IMR-90 (cell line): Measurements from ENCODE around the gene TMEM38A.

Experiments
- CTCF ChIP-seq: conservative IDR thresholded peaks from 2 replicates; pipeline ENCODE4 v1.5.1; 2012; ENCODE audit warnings: mild to moderate bottlenecking, low read depth, low read length, improper control_type of control experiment
- MXI1 ChIP-seq: IDR thresholded peaks from 2 replicates; pipeline ENCODE4 v1.6.1; 2012; ENCODE audit warnings: low read depth, mild to moderate bottlenecking, low read length, moderate library complexity, borderline replicate concordance
- USF2 ChIP-seq: fragments of 150-350 bp; IDR thresholded peaks from 2 replicates; pipeline ENCODE4 v1.6.1; 2017; ENCODE audit warnings: mild to moderate bottlenecking, antibody characterized with exemption, low read length, low read depth

- no peak for TF ChIP-seq CTCF
- TF ChIP-seq MXI1 = no peak
- no peak for TF ChIP-seq USF2
Measured at GRCh38 chr19:16641695-16642094, 19.2 kb upstream of the TMEM38A start.
